Measurements from ENCODE around the gene SH3TC2.

DNA sequence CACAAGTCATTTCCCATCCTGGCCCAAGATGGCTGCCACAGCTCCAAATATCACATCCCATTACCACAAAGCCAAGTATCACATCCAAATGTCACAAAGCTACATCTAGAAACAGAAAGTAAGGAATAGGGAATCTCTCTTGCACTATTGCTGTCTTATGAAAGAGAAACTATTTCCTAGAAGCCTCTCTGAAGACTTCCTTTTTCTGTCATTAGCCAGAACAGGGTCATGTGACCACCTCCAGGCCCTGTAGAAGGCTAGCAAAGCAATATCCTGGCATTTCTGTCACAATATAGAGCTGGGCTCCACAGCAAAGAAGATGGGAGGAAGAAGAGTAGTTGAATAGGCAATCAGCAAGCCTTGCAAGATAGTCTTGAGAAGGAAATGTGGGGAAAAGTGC, 99.2 kb downstream of the SH3TC2 start:
- TF ChIP-seq ZNF629 (tag by site-specific recombination; IDR thresholded peaks at IDR 0.05) = no peak
- TF ChIP-seq, protein P1, sequence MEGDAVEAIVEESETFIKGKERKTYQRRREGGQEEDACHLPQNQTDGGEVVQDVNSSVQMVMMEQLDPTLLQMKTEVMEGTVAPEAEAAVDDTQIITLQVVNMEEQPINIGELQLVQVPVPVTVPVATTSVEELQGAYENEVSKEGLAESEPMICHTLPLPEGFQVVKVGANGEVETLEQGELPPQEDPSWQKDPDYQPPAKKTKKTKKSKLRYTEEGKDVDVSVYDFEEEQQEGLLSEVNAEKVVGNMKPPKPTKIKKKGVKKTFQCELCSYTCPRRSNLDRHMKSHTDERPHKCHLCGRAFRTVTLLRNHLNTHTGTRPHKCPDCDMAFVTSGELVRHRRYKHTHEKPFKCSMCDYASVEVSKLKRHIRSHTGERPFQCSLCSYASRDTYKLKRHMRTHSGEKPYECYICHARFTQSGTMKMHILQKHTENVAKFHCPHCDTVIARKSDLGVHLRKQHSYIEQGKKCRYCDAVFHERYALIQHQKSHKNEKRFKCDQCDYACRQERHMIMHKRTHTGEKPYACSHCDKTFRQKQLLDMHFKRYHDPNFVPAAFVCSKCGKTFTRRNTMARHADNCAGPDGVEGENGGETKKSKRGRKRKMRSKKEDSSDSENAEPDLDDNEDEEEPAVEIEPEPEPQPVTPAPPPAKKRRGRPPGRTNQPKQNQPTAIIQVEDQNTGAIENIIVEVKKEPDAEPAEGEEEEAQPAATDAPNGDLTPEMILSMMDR (tag by site-specific recombination; IDR thresholded peaks at IDR 0.05) = no peak
- no peak for TF ChIP-seq TSHZ1 (tag by site-specific recombination; IDR thresholded peaks at IDR 0.05; ENCODE audit: borderline replicate concordance)
- TF ChIP-seq ZNF600 (tag by site-specific recombination; IDR thresholded peaks at IDR 0.05) = no peak
- TF ChIP-seq ZNF514 (tag by site-specific recombination; IDR thresholded peaks at IDR 0.05) = no peak
- TF ChIP-seq ZNF510 (tag by site-specific recombination; IDR thresholded peaks at IDR 0.05; ENCODE audit: insufficient replicate concordance) = no peak
- no peak for TF ChIP-seq HOXA7 (CRISPR knock-in tag; IDR thresholded peaks at IDR 0.05; ENCODE audit: borderline replicate concordance)
- no peak for TF ChIP-seq MYNN (tag by site-specific recombination; IDR thresholded peaks at IDR 0.05; ENCODE audit: borderline replicate concordance)
- TF ChIP-seq ZNF561 (tag by site-specific recombination; IDR thresholded peaks at IDR 0.05; ENCODE audit: borderline replicate concordance) = no peak
- TF ChIP-seq KLF17 (tag by site-specific recombination; IDR thresholded peaks at IDR 0.05) = no peak
- TF ChIP-seq ZNF366 (tag by site-specific recombination; conservative IDR thresholded peaks at IDR 0.05) = no peak
- no peak for TF ChIP-seq TCF7L2 (IDR thresholded peaks at IDR 0.05; ENCODE audit: borderline replicate concordance, low read depth, low read length)
- no peak for TF ChIP-seq ZNF169 (tag by site-specific recombination; IDR thresholded peaks at IDR 0.05)

All from HEK293 (cell line).